ENCODE data around the gene PHEX.

Gene PHEX

GRCh38 chrX:22109442-22109841 lies 77.3 kb downstream of the PHEX start:
- no peak for DNase-seq

GRCh38 chrX:22110729-22111494 lies 78.8 kb downstream of the PHEX start:
- no peak for DNase-seq

- no peak for DNase-seq
These were observed 84.8 kb downstream of the PHEX start for GRCh38 chrX:22116605-22117546.

- DNase-seq: no peak
These were observed 85.5 kb downstream of the PHEX start for GRCh38 chrX:22117633-22118032.

- no peak for DNase-seq
These were observed 86.2 kb downstream of the PHEX start for GRCh38 chrX:22118161-22118830.

GRCh38 chrX:22121161-22121560 lies 89.0 kb downstream of the PHEX start:
- peak; percentile 79 for DNase-seq

- DNase-seq: peak; percentile 59
These were observed 90.4 kb downstream of the PHEX start for GRCh38 chrX:22122510-22122909.

- DNase-seq: no peak
These were observed 92.0 kb downstream of the PHEX start for GRCh38 chrX:22124098-22124497.

GRCh38 chrX:22125481-22125880 lies 93.4 kb downstream of the PHEX start:
- DNase-seq: no peak

- DNase-seq: no peak
These were observed 94.2 kb downstream of the PHEX start for GRCh38 chrX:22126327-22126726.

- DNase-seq: no peak
These were observed 96.8 kb downstream of the PHEX start for GRCh38 chrX:22128961-22129360.

- peak; percentile 91 for DNase-seq
These were observed 102.6 kb downstream of the PHEX start for GRCh38 chrX:22134681-22135080.

- peak; percentile 71 for DNase-seq
These were observed 103.1 kb downstream of the PHEX start for GRCh38 chrX:22135171-22135711.

GRCh38 chrX:22135994-22136684 lies 104.0 kb downstream of the PHEX start:
- DNase-seq: peak; percentile 69

- DNase-seq: no peak
These were observed 104.6 kb downstream of the PHEX start for GRCh38 chrX:22136711-22137110.

- no peak for DNase-seq
These were observed 107.7 kb downstream of the PHEX start for GRCh38 chrX:22139822-22140221.

- DNase-seq: no peak
These were observed 109.1 kb downstream of the PHEX start for GRCh38 chrX:22141047-22141730.

GRCh38 chrX:22147214-22147613 lies 115.1 kb downstream of the PHEX start:
- DNase-seq: no peak

- DNase-seq: no peak
These were observed 115.8 kb downstream of the PHEX start for GRCh38 chrX:22147942-22148341.

- DNase-seq: no peak
These were observed 116.4 kb downstream of the PHEX start for GRCh38 chrX:22148565-22148964.

GRCh38 chrX:22150371-22150770 lies 118.2 kb downstream of the PHEX start:
- DNase-seq: no peak

GRCh38 chrX:22155126-22155525 lies 123.0 kb downstream of the PHEX start:
- DNase-seq: no peak
